HEK293 (cell line): Measurements from ENCODE around the gene LRRC8E.

Experiments used
- REPIN1 ChIP-seq: fragments of 450-650 bp; formaldehyde crosslinking; IDR thresholded peaks from 2 replicates; pipeline ENCODE4 v1.5.1; 2017; ENCODE audit warnings: missing biosample characterization, missing genetic modification characterization, low read depth
- ZBTB8A ChIP-seq: fragments of 450-650 bp; formaldehyde crosslinking; IDR thresholded peaks from 2 replicates; pipeline ENCODE4 v1.5.1; 2016; ENCODE audit warnings: missing biosample characterization, missing genetic modification characterization
- ZFP41 ChIP-seq: fragments of 450-650 bp; formaldehyde crosslinking; IDR thresholded peaks from 2 replicates; pipeline ENCODE4 v1.5.1; 2016; ENCODE audit warnings: missing biosample characterization, missing genetic modification characterization, borderline replicate concordance
- ZNF146 ChIP-seq: fragments of 450-650 bp; formaldehyde crosslinking; IDR thresholded peaks from 2 replicates; pipeline ENCODE4 v1.5.1; 2016; ENCODE audit warnings: missing biosample characterization, missing genetic modification characterization
- ZNF350 ChIP-seq: fragments of 450-650 bp; formaldehyde crosslinking; IDR thresholded peaks from 2 replicates; pipeline ENCODE4 v1.5.0; 2017; ENCODE audit warnings: missing biosample characterization, mild to moderate bottlenecking, missing genetic modification characterization
- ZNF558 ChIP-seq: fragments of 450-650 bp; formaldehyde crosslinking; IDR thresholded peaks from 2 replicates; pipeline ENCODE4 v1.5.1; 2016; ENCODE audit warnings: missing biosample characterization, missing genetic modification characterization
- ZNF677 ChIP-seq: fragments of 450-650 bp; IDR thresholded peaks from 2 replicates; pipeline ENCODE4 v1.5.0; 2018; ENCODE audit warnings: missing biosample characterization, mild to moderate bottlenecking, missing genetic modification characterization, moderate library complexity
- ZXDB ChIP-seq: fragments of 450-650 bp; formaldehyde crosslinking; IDR thresholded peaks from 2 replicates; pipeline ENCODE4 v1.5.1; 2016; ENCODE audit warnings: missing biosample characterization, missing genetic modification characterization
- TF ChIP-seq, protein P1 (sequence below): IDR thresholded peaks from 2 replicates; pipeline ENCODE4 v1.6.1; 2011; ENCODE audit warnings: mild to moderate bottlenecking, low read depth, low read length, borderline replicate concordance
- TF ChIP-seq, protein P2 (sequence below): fragments of 450-650 bp; formaldehyde crosslinking; IDR thresholded peaks from 2 replicates; pipeline ENCODE4 v1.5.1; 2016; ENCODE audit warnings: missing biosample characterization, missing genetic modification characterization
- TF ChIP-seq, protein P3 (sequence below): fragments of 450-650 bp; formaldehyde crosslinking; optimal IDR thresholded peaks from 2 replicates; pipeline ENCODE3; 2016; ENCODE audit warnings: missing biosample characterization, mild to moderate bottlenecking, missing genetic modification characterization
- TF ChIP-seq, protein P4 (sequence below): sonication (generic); formaldehyde crosslinking; IDR thresholded peaks from 2 replicates; pipeline ENCODE4 v1.8.1; 2022; ENCODE audit warnings: mild to moderate bottlenecking, moderate library complexity, missing genetic modification reagents
- TF ChIP-seq, protein P5 (sequence below): fragments of 450-650 bp; formaldehyde crosslinking; IDR thresholded peaks from 2 replicates; pipeline ENCODE4 v1.5.1; 2017; ENCODE audit warnings: missing biosample characterization, missing genetic modification characterization

DNA sequence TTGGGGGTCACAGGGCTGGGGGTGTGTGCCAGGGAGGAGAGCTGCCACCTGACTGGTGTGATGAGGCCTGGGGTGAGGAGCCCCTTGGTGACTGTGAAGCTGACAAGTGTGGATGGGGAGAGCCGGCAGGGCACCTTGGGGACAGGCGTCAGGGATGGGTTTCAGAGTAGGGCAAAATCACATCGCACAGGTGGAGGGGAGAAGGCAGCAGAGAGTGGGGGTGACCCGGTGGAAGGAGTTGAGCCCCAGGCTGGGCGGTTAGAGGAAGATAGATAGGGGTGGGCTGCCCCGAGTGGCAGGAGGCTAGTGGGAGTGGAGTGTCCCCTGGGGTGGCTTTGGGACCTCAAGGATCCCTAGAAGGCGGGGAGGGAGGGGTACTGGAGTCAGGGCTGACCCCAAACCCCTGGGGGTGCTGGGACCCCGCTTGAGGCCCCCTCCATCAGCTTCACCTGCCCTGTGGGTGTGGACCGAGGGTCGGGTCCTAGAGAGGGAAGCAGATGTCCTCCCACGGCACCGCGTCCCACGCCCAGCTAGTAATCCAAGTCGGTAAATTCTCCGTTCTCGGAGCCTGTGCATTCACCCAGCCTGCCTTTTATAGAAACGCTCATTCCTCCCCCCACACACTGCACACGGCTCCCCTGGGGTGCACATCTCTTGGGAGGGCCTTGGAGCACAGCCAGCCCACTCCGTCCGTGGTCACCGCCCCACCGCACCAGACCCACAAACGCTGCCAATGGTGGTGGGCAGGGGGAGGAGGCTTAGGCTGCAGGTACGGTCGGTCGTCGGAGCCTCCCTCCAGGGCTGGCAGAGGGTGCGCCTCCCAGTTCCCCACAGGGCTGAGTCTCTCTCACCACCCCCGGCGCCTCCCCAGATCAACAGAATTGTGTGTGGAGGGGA is 35.2 kb downstream of the LRRC8E start:
- TF ChIP-seq, protein P1, sequence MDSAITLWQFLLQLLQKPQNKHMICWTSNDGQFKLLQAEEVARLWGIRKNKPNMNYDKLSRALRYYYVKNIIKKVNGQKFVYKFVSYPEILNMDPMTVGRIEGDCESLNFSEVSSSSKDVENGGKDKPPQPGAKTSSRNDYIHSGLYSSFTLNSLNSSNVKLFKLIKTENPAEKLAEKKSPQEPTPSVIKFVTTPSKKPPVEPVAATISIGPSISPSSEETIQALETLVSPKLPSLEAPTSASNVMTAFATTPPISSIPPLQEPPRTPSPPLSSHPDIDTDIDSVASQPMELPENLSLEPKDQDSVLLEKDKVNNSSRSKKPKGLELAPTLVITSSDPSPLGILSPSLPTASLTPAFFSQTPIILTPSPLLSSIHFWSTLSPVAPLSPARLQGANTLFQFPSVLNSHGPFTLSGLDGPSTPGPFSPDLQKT = no peak
- TF ChIP-seq REPIN1 (no peak), ZNF146 (tag by site-specific recombination) (no peak), ZNF558 (tag by site-specific recombination) (no peak), ZBTB8A (no peak), ZXDB (tag by site-specific recombination) (no peak), ZNF350 (tag by site-specific recombination) (no peak), ZNF677 (tag by site-specific recombination) (no peak), ZFP41 (tag by site-specific recombination) (no peak)
- TF ChIP-seq, protein P2, sequence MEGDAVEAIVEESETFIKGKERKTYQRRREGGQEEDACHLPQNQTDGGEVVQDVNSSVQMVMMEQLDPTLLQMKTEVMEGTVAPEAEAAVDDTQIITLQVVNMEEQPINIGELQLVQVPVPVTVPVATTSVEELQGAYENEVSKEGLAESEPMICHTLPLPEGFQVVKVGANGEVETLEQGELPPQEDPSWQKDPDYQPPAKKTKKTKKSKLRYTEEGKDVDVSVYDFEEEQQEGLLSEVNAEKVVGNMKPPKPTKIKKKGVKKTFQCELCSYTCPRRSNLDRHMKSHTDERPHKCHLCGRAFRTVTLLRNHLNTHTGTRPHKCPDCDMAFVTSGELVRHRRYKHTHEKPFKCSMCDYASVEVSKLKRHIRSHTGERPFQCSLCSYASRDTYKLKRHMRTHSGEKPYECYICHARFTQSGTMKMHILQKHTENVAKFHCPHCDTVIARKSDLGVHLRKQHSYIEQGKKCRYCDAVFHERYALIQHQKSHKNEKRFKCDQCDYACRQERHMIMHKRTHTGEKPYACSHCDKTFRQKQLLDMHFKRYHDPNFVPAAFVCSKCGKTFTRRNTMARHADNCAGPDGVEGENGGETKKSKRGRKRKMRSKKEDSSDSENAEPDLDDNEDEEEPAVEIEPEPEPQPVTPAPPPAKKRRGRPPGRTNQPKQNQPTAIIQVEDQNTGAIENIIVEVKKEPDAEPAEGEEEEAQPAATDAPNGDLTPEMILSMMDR (tag by site-specific recombination) = no peak
- TF ChIP-seq, protein P3, sequence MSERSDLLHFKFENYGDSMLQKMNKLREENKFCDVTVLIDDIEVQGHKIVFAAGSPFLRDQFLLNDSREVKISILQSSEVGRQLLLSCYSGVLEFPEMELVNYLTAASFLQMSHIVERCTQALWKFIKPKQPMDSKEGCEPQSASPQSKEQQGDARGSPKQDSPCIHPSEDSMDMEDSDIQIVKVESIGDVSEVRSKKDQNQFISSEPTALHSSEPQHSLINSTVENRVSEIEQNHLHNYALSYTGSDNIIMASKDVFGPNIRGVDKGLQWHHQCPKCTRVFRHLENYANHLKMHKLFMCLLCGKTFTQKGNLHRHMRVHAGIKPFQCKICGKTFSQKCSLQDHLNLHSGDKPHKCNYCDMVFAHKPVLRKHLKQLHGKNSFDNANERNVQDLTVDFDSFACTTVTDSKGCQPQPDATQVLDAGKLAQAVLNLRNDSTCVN (tag by site-specific recombination) = no peak
- TF ChIP-seq, protein P4, sequence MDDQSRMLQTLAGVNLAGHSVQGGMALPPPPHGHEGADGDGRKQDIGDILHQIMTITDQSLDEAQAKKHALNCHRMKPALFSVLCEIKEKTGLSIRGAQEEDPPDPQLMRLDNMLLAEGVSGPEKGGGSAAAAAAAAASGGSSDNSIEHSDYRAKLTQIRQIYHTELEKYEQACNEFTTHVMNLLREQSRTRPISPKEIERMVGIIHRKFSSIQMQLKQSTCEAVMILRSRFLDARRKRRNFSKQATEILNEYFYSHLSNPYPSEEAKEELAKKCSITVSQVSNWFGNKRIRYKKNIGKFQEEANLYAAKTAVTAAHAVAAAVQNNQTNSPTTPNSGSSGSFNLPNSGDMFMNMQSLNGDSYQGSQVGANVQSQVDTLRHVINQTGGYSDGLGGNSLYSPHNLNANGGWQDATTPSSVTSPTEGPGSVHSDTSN (CRISPR knock-in tag) = no peak
- TF ChIP-seq, protein P5, sequence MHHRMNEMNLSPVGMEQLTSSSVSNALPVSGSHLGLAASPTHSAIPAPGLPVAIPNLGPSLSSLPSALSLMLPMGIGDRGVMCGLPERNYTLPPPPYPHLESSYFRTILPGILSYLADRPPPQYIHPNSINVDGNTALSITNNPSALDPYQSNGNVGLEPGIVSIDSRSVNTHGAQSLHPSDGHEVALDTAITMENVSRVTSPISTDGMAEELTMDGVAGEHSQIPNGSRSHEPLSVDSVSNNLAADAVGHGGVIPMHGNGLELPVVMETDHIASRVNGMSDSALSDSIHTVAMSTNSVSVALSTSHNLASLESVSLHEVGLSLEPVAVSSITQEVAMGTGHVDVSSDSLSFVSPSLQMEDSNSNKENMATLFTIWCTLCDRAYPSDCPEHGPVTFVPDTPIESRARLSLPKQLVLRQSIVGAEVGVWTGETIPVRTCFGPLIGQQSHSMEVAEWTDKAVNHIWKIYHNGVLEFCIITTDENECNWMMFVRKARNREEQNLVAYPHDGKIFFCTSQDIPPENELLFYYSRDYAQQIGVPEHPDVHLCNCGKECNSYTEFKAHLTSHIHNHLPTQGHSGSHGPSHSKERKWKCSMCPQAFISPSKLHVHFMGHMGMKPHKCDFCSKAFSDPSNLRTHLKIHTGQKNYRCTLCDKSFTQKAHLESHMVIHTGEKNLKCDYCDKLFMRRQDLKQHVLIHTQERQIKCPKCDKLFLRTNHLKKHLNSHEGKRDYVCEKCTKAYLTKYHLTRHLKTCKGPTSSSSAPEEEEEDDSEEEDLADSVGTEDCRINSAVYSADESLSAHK (tag by site-specific recombination) = no peak
